Vagina (tissue), 2 donors: ENCODE data around the gene RTCB.

ENCODE experiments used
- CTCF ChIP-seq, 3 experiments: fragments of 450-650 bp in 2 of 3; fragments of 200-600 bp in 1 of 3; sonication (generic) in 1 of 3; IDR thresholded peaks; one replicate each; pipeline ENCODE4 v1.5.1; 2017 to 2019; ENCODE audit warnings: antibody characterized with exemption in 3 of 3, mild to moderate bottlenecking in 2 of 3, moderate library complexity in 2 of 3
- POLR2A ChIP-seq, 2 donors: fragments of 450-650 bp; IDR thresholded peaks; one replicate each; pipeline ENCODE4 v1.6.1; 2017; ENCODE audit warnings: antibody characterized with exemption in 2 of 2, mild to moderate bottlenecking in 2 of 2, moderate library complexity in 2 of 2
- POLR2AphosphoS5 ChIP-seq, 2 donors: sonication (generic); formaldehyde crosslinking; IDR thresholded peaks; one replicate each; pipeline ENCODE4 v1.9.0; 2017; ENCODE audit warnings: antibody characterized with exemption in 2 of 2, mild to moderate bottlenecking in 2 of 2, low read depth in 1 of 2; ENCODE audit not compliant: insufficient read depth in 1 of 2

DNA sequence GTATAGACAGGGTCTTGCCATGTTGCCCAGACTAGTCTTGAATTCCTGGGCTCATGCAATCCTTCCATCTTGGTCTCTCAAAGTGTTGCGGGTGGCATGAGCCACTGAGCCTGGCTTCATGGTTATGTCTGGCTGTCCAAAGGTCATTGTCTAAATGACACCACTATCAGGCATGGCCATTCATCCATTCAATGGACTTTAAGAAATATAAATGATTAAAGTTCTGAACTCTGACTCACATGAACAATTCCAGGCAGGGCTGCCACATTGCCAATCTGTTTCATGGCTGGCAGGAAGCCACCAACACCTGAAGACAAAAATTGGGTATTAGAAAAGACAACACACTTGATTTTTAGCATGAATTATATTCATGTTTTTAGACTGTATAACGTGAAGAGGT lies 4.1 kb downstream of the RTCB start:
- TF ChIP-seq POLR2A (IDR thresholded peaks at IDR 0.05) (no peak), CTCF (IDR thresholded peaks at IDR 0.05) (no peak), POLR2AphosphoS5 (IDR thresholded peaks at IDR 0.05; ENCODE audit: insufficient read depth in 1 of 2, low read depth in 1 of 2) (no peak)
